ENCODE data around the gene OBP2B. TPM values are rescaled to one million over a fixed set of nuclear protein-coding genes. Genes with fewer than 3 reads are reported as not detected.
A peak's percentile ranks its signal among the peaks of the same experiment; 100 is the strongest.

OBP2B gene
- total and polyA plus RNA-seq, 9 donors: not detected

- no peaks in the 10 kb centered on the region for H3K36me3 ChIP-seq (ENCODE audit: control insufficient read depth, insufficient read depth, low read length)
- H3K4me3 ChIP-seq (ENCODE audit: low read length): no peak overlapping the region
- no peak for DNase-seq
- WGBS (ENCODE audit: insufficient coverage): 90% methylated on average over 1 of the region's 6 CpGs
- H3K27me3 ChIP-seq (ENCODE audit: control insufficient read depth, insufficient read depth, low read length): peaks cover 22% of the 10 kb centered on the region
- H3K9me3 ChIP-seq (replicated peaks; ENCODE audit: control insufficient read depth, low read depth, low read length): no peaks in the 10 kb centered on the region
- peaks cover 18% of the 10 kb centered on the region for H3K4me1 ChIP-seq (ENCODE audit: control insufficient read depth, insufficient read depth, low read length)
- H3K27ac ChIP-seq (ENCODE audit: low read length): no peak overlapping the region
Measured at GRCh38 chr9:133168432-133168831, 40.6 kb downstream of the OBP2B start.

GRCh38 chr9:133167769-133168168, 41.3 kb downstream of the OBP2B start:
- no peaks in the 10 kb centered on the region for H3K36me3 ChIP-seq (ENCODE audit: control insufficient read depth, insufficient read depth, low read length)
- no peak overlapping the region for H3K4me3 ChIP-seq (ENCODE audit: low read length)
- H3K27ac ChIP-seq (ENCODE audit: low read length): no peak overlapping the region
- 72% methylated on average over 3 of the region's 3 CpGs for WGBS (ENCODE audit: insufficient coverage)
- peaks cover 24% of the 10 kb centered on the region for H3K4me1 ChIP-seq (ENCODE audit: control insufficient read depth, insufficient read depth, low read length)
- H3K27me3 ChIP-seq (ENCODE audit: control insufficient read depth, insufficient read depth, low read length): peaks cover 28% of the 10 kb centered on the region
- H3K9me3 ChIP-seq (replicated peaks; ENCODE audit: control insufficient read depth, low read depth, low read length): no peaks in the 10 kb centered on the region
- DNase-seq: no peak

GRCh38 chr9:133167096-133167730, 41.8 kb downstream of the OBP2B start:
- Histone ChIP-seq H3K4me3 (ENCODE audit: low read length) (no peak overlapping the region), H3K9me3 (replicated peaks; ENCODE audit: control insufficient read depth, low read depth, low read length) (no peaks in the 10 kb centered on the region), H3K27ac (ENCODE audit: low read length) (no peak overlapping the region), H3K27me3 (ENCODE audit: control insufficient read depth, insufficient read depth, low read length) (peaks cover 33% of the 10 kb centered on the region), H3K4me1 (ENCODE audit: control insufficient read depth, insufficient read depth, low read length) (peaks cover 28% of the 10 kb centered on the region), H3K36me3 (ENCODE audit: control insufficient read depth, insufficient read depth, low read length) (no peaks in the 10 kb centered on the region)
- 41% methylated on average over 2 of the region's 3 CpGs for WGBS (ENCODE audit: insufficient coverage)
- no peak for DNase-seq

GRCh38 chr9:133166392-133166791, 42.7 kb downstream of the OBP2B start:
- no peak overlapping the region for H3K27ac ChIP-seq (ENCODE audit: low read length)
- DNase-seq: no peak
- WGBS (ENCODE audit: insufficient coverage): 74% methylated on average over 17 of the region's 17 CpGs
- H3K27me3 ChIP-seq (ENCODE audit: control insufficient read depth, insufficient read depth, low read length): peaks cover 34% of the 10 kb centered on the region
- no peaks in the 10 kb centered on the region for H3K36me3 ChIP-seq (ENCODE audit: control insufficient read depth, insufficient read depth, low read length)
- H3K9me3 ChIP-seq (replicated peaks; ENCODE audit: control insufficient read depth, low read depth, low read length): no peaks in the 10 kb centered on the region
- peaks cover 29% of the 10 kb centered on the region for H3K4me1 ChIP-seq (ENCODE audit: control insufficient read depth, insufficient read depth, low read length)
- H3K4me3 ChIP-seq (ENCODE audit: low read length): no peak overlapping the region

DNA sequence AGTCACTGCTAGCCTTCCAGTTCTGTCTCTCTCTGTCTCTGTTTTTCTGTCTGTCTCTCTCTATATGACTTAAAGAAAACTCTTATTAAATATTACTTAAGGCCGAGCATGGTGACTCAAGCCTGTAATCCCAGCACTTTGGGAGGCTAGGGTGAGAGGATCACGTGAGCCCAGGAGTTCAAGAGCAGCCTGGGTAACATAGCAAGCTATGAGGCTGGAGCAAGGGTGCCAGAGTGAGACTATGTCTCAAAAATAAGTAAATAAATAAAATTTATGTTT, 43.7 kb downstream of the OBP2B start:
- H3K9me3 ChIP-seq (replicated peaks; ENCODE audit: control insufficient read depth, low read depth, low read length): no peaks in the 10 kb centered on the region
- WGBS (ENCODE audit: insufficient coverage): no CpG with 5 or more reads among the region's 2 CpGs
- peaks cover 29% of the 10 kb centered on the region for H3K4me1 ChIP-seq (ENCODE audit: control insufficient read depth, insufficient read depth, low read length)
- H3K27me3 ChIP-seq (ENCODE audit: control insufficient read depth, insufficient read depth, low read length): peaks cover 38% of the 10 kb centered on the region
- no peaks in the 10 kb centered on the region for H3K36me3 ChIP-seq (ENCODE audit: control insufficient read depth, insufficient read depth, low read length)
- no peak overlapping the region for H3K27ac ChIP-seq (ENCODE audit: low read length)
- DNase-seq: no peak
- no peak overlapping the region for H3K4me3 ChIP-seq (ENCODE audit: low read length)

GRCh38 chr9:133164191-133164590, 44.9 kb downstream of the OBP2B start:
- Histone ChIP-seq H3K4me3 (ENCODE audit: low read length) (peak overlapping the region; percentile 59), H3K9me3 (replicated peaks; ENCODE audit: control insufficient read depth, low read depth, low read length) (no peaks in the 10 kb centered on the region), H3K4me1 (ENCODE audit: control insufficient read depth, insufficient read depth, low read length) (peaks cover 29% of the 10 kb centered on the region), H3K27me3 (ENCODE audit: control insufficient read depth, insufficient read depth, low read length) (peaks cover 40% of the 10 kb centered on the region), H3K36me3 (ENCODE audit: control insufficient read depth, insufficient read depth, low read length) (no peaks in the 10 kb centered on the region), H3K27ac (ENCODE audit: low read length) (no peak overlapping the region)
- DNase-seq: no peak
- WGBS (ENCODE audit: insufficient coverage): 25% methylated on average over 4 of the region's 13 CpGs

- no peaks in the 10 kb centered on the region for H3K36me3 ChIP-seq (ENCODE audit: control insufficient read depth, insufficient read depth, low read length)
- no peak within 1 kb of the TSS for H3K27ac ChIP-seq (ENCODE audit: low read length)
- H3K27me3 ChIP-seq (ENCODE audit: control insufficient read depth, insufficient read depth, low read length): peaks cover 40% of the 10 kb centered on the region
- H3K4me1 ChIP-seq (ENCODE audit: control insufficient read depth, insufficient read depth, low read length): peaks cover 29% of the 10 kb centered on the region
- H3K4me3 ChIP-seq (ENCODE audit: low read length): peak within 1 kb of the TSS; percentile 59
- peak; percentile 63 for DNase-seq
- 1% methylated on average over 55 of the region's 56 CpGs for WGBS (ENCODE audit: insufficient coverage)
- H3K9me3 ChIP-seq (replicated peaks; ENCODE audit: control insufficient read depth, low read depth, low read length): no peaks in the 10 kb centered on the region
Measured at GRCh38 chr9:133163504-133164172, 45.4 kb downstream of the OBP2B start, which contains the start of gene GBGT1. GBGT1 (minus strand) TSS chr9:133163914; CDS start chr9:133162412, 1,502 bp downstream.

GRCh38 chr9:133162861-133163503, 46.1 kb downstream of the OBP2B start:
- H3K27me3 ChIP-seq (ENCODE audit: control insufficient read depth, insufficient read depth, low read length): peaks cover 40% of the 10 kb centered on the region
- no peak overlapping the region for H3K27ac ChIP-seq (ENCODE audit: low read length)
- peak overlapping the region; percentile 59 for H3K4me3 ChIP-seq (ENCODE audit: low read length)
- WGBS (ENCODE audit: insufficient coverage): 14% methylated on average over 54 of the region's 54 CpGs
- peaks cover 29% of the 10 kb centered on the region for H3K4me1 ChIP-seq (ENCODE audit: control insufficient read depth, insufficient read depth, low read length)
- H3K36me3 ChIP-seq (ENCODE audit: control insufficient read depth, insufficient read depth, low read length): no peaks in the 10 kb centered on the region
- no peak for DNase-seq
- no peaks in the 10 kb centered on the region for H3K9me3 ChIP-seq (replicated peaks; ENCODE audit: control insufficient read depth, low read depth, low read length)

GRCh38 chr9:133161547-133161950, 47.5 kb downstream of the OBP2B start:
- H3K9me3 ChIP-seq (replicated peaks; ENCODE audit: control insufficient read depth, low read depth, low read length): no peaks in the 10 kb centered on the region
- H3K4me1 ChIP-seq (ENCODE audit: control insufficient read depth, insufficient read depth, low read length): peaks cover 21% of the 10 kb centered on the region
- H3K27ac ChIP-seq (ENCODE audit: low read length): no peak overlapping the region
- WGBS (ENCODE audit: insufficient coverage): 58% methylated on average over 4 of the region's 4 CpGs
- H3K27me3 ChIP-seq (ENCODE audit: control insufficient read depth, insufficient read depth, low read length): peaks cover 40% of the 10 kb centered on the region
- no peak overlapping the region for H3K4me3 ChIP-seq (ENCODE audit: low read length)
- no peak for DNase-seq
- no peaks in the 10 kb centered on the region for H3K36me3 ChIP-seq (ENCODE audit: control insufficient read depth, insufficient read depth, low read length)

GRCh38 chr9:133160742-133161546, 48.1 kb downstream of the OBP2B start:
- Histone ChIP-seq H3K36me3 (ENCODE audit: control insufficient read depth, insufficient read depth, low read length) (no peaks in the 10 kb centered on the region), H3K4me3 (ENCODE audit: low read length) (no peak overlapping the region), H3K9me3 (replicated peaks; ENCODE audit: control insufficient read depth, low read depth, low read length) (no peaks in the 10 kb centered on the region), H3K4me1 (ENCODE audit: control insufficient read depth, insufficient read depth, low read length) (peaks cover 21% of the 10 kb centered on the region), H3K27me3 (ENCODE audit: control insufficient read depth, insufficient read depth, low read length) (peaks cover 38% of the 10 kb centered on the region), H3K27ac (ENCODE audit: low read length) (no peak overlapping the region)
- DNase-seq: peak; percentile 74
- 62% methylated on average over 3 of the region's 9 CpGs for WGBS (ENCODE audit: insufficient coverage)
